Gastroesophageal sphincter (tissue), 4 donors: Measurements from ENCODE around the gene AXIN2. TPM values are rescaled to one million over a fixed set of nuclear protein-coding genes. Genes with fewer than 3 reads are reported as not detected.

Experiments
- ATAC-seq: fragments of 150-250 bp; one replicate; pipeline ENCODE4 v1.9.1; 2016; ENCODE audit warnings: mild to moderate bottlenecking, moderate library complexity
- H3K27ac ChIP-seq, 4 donors: fragments of 200-600 bp; sonication (generic) in 3 of 4; 1 replicate in 3 of 4; 2 replicates in 1 of 4; pipeline ENCODE4 v1.5.1; 2016 to 2019
- H3K27me3 ChIP-seq: fragments of 200-600 bp; sonication (generic); one replicate; pipeline ENCODE4 v1.5.1; 2019
- H3K36me3 ChIP-seq, 2 donors: fragments of 200-600 bp; sonication (generic); one replicate each; pipeline ENCODE4 v1.5.1; 2019; ENCODE audit warnings: control low read depth in 1 of 2
- H3K4me1 ChIP-seq, 3 donors: fragments of 200-600 bp; sonication (generic); 1 replicate in 2 of 3; 2 replicates in 1 of 3; pipeline ENCODE4 v1.5.1; 2016 to 2019; ENCODE audit warnings: control low read depth in 2 of 3
- H3K4me3 ChIP-seq, 2 donors: fragments of 200-600 bp; sonication (generic); one replicate each; pipeline ENCODE4 v1.5.1; 2019; ENCODE audit warnings: mild to moderate bottlenecking in 1 of 2, moderate library complexity in 1 of 2
- H3K9me3 ChIP-seq, 3 donors: fragments of 200-600 bp; sonication (generic); one replicate each; pipeline ENCODE4 v1.5.1; 2017 to 2019; ENCODE audit warnings: control low read depth in 2 of 3
- CTCF ChIP-seq, 4 experiments: fragments of 200-600 bp in 2 of 4; fragments of 450-650 bp in 2 of 4; sonication (generic) in 1 of 4; IDR thresholded peaks; one replicate each; pipeline ENCODE4 v1.5.1; 2017 to 2019; ENCODE audit warnings: antibody characterized with exemption in 4 of 4, mild to moderate bottlenecking in 2 of 4, moderate library complexity in 2 of 4
- EP300 ChIP-seq: sonication (generic); formaldehyde crosslinking; IDR thresholded peaks from one replicate; pipeline ENCODE4 v1.6.1; 2017; ENCODE audit warnings: antibody characterized with exemption, mild to moderate bottlenecking
- POLR2A ChIP-seq, 2 donors: fragments of 450-650 bp; IDR thresholded peaks; one replicate each; pipeline ENCODE4 v1.6.1; 2017; ENCODE audit warnings: antibody characterized with exemption in 2 of 2, mild to moderate bottlenecking in 2 of 2, moderate library complexity in 1 of 2
- POLR2AphosphoS5 ChIP-seq: sonication (generic); formaldehyde crosslinking; IDR thresholded peaks from one replicate; pipeline ENCODE4 v1.6.1; 2017; ENCODE audit warnings: antibody characterized with exemption
- WGBS, 2 donors: methylation state at CpG; one replicate each; pipeline ENCODE4 v1.1.5; 2018; ENCODE audit warnings: low coverage in 1 of 2; 5-methylcytosine and 5-hydroxymethylcytosine counted together
- total RNA-seq, 4 donors: library from RNA; depleted of rRNA; stranded (reverse); fragments of >200 nt; gene quantifications; one replicate each; pipeline ENCODE4 v1.1.0, GENCODE V29; 2016

Gene AXIN2
- total RNA-seq, 4 donors from 2014 or later, result 17.2 to 49.6 (median 40.5) TPM

- Histone ChIP-seq H3K27me3 (no peaks in the 10 kb centered on the region), H3K4me1 (peaks cover 6 to 62% (median 24%) of the 10 kb centered on the region in 3 donors), H3K9me3 (no peaks in the 10 kb centered on the region), H3K4me3 (no peak overlapping the region), H3K27ac (peak overlapping the region in 1 of 4 donors; percentile 58), H3K36me3 (peaks cover 0 to 83% of the 10 kb centered on the region in 2 donors)
- no peak for TF ChIP-seq CTCF (IDR thresholded peaks at IDR 0.05)
- TF ChIP-seq POLR2A (IDR thresholded peaks at IDR 0.05), result no peak
- TF ChIP-seq EP300, result no peak
- TF ChIP-seq POLR2AphosphoS5, result no peak
- ATAC-seq, result no peak
- 63 to 80% methylated on average over 6 to 11 of the region's 35 CpGs for WGBS, 2 donors
These were observed 24.7 kb downstream of the AXIN2 start for GRCh38 chr17:65536573-65537342.

GRCh38 chr17:65535777-65536572 is 25.5 kb downstream of the AXIN2 start:
- 80 to 85% methylated on average over 3 to 7 of the region's 17 CpGs for WGBS, 2 donors
- Histone ChIP-seq H3K4me3 (no peak overlapping the region), H3K27ac (peak overlapping the region in 1 of 4 donors; percentile 40), H3K36me3 (peaks cover 0 to 78% of the 10 kb centered on the region in 2 donors), H3K9me3 (no peaks in the 10 kb centered on the region), H3K27me3 (no peaks in the 10 kb centered on the region), H3K4me1 (peaks cover 8 to 70% (median 32%) of the 10 kb centered on the region in 3 donors)
- no peak for ATAC-seq
- TF ChIP-seq CTCF (IDR thresholded peaks at IDR 0.05), result no peak
- no peak for TF ChIP-seq EP300
- TF ChIP-seq POLR2AphosphoS5, result no peak

GRCh38 chr17:65533852-65534457 is 27.5 kb downstream of the AXIN2 start:
- H3K36me3 ChIP-seq, result peaks cover 0 to 80% of the 10 kb centered on the region in 2 donors
- no peak overlapping the region for H3K4me3 ChIP-seq
- TF ChIP-seq POLR2AphosphoS5, result no peak
- TF ChIP-seq CTCF (IDR thresholded peaks at IDR 0.05), result no peak
- TF ChIP-seq EP300, result no peak
- no peak for TF ChIP-seq POLR2A (IDR thresholded peaks at IDR 0.05)
- WGBS, 2 donors, result 77 to 82% methylated on average over 8 of the region's 9 CpGs
- no peaks in the 10 kb centered on the region for H3K9me3 ChIP-seq
- peak overlapping the region in 2 of 4 donors; percentile 76 for H3K27ac ChIP-seq
- peaks cover 8 to 66% (median 26%) of the 10 kb centered on the region in 3 donors for H3K4me1 ChIP-seq
- H3K27me3 ChIP-seq, result no peaks in the 10 kb centered on the region
- ATAC-seq, result no peak

- Histone ChIP-seq H3K9me3 (no peaks in the 10 kb centered on the region), H3K27ac (peak overlapping the region in 3 of 4 donors; percentile 76 to 78 (median 76)), H3K4me1 (peaks cover 8 to 58% (median 23%) of the 10 kb centered on the region in 3 donors), H3K4me3 (no peak overlapping the region), H3K36me3 (peaks cover 0 to 86% of the 10 kb centered on the region in 2 donors), H3K27me3 (no peaks in the 10 kb centered on the region)
- no peak for TF ChIP-seq EP300
- TF ChIP-seq CTCF (IDR thresholded peaks at IDR 0.05), result no peak
- TF ChIP-seq POLR2AphosphoS5, result no peak
- 66% methylated on average over 7 of the region's 13 CpGs; no CpG with 5 or more reads in 1 of the 2 donors for WGBS, 2 donors
- ATAC-seq, result no peak
These were observed 28.2 kb downstream of the AXIN2 start for GRCh38 chr17:65533056-65533745.
